ENCODE data around the gene SLC35C1. TPM values are rescaled to one million over a fixed set of nuclear protein-coding genes. Genes with fewer than 3 reads are reported as not detected.

The SLC35C1 gene
- total RNA-seq = 6.4 and 6.9 TPM in 2 replicates
- polyA plus RNA-seq (2012) = 16.9 TPM

- DNase-seq (ENCODE audit: low read depth) = peak; percentile 97
Measured at GRCh38 chr11:45804761-45805304, at the start of gene SLC35C1. Gene SLC35C1, plus strand, starts transcription at chr11:45805149. Its CDS starts 653 bp downstream, at chr11:45805802.

DNA sequence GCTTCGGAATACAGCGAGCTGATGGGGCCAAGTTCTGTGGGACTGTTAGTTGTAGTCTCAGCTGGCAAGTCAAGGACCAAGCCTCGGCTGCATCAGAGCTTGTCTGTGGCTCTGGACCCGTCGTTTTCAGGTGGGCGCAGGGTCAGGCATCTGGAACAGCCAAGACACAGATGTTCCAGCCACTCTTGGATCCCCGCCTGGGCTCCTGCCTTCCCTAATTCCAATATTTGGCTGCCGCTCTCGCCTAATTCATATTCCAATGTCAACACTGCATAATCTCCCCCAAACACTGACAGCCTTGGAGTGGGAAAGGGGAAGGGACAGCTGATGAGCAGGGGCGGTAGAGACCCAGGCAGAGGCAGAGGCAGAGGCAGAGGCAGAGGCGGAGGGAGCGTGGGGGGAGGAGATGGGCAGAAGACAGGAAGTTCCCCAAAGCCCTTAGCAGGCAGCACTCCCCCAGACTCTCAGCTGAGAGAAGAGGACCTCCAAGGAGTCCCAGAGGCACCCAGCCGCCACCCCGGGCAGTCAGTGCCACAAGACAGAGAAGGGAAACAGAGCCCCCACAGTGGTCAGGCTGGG is 49.6 kb upstream of the SLC35C1 start:
- no peak for DNase-seq (ENCODE audit: low read depth)

DNA sequence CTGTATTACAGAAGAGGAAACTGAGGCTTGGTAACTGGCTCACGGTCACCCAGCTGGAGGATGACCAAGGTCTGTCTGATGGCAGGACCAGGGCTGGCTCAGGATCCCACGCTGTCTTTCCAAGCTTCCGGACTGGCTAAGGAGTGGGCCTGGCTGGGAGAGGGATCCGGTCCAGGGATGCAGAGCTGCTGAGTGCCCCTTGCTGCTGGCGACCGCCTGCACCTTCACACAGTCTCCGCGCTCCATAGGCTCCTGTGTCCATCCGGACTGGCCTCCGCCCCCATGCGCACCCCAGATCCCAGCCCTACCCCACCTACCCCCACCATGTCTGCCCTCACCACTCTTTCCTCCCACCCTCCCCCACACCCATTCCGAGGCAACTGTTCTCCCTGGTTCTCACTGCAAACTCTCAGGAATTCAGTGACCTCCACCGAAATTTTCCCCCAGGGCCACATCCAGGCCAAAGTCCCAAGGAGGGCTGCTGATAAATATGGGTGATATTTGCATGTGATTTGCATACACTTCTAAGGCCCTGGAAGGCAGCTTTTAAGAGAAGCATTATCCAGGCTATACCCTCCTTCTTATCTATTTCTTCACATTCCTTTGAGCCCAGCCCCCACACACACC is 48.5 kb upstream of the SLC35C1 start:
- DNase-seq (ENCODE audit: low read depth) = no peak

GRCh38 chr11:45757672-45758071 is 47.3 kb upstream of the SLC35C1 start:
- DNase-seq (ENCODE audit: low read depth) = no peak

GRCh38 chr11:45761659-45762058 is 43.3 kb upstream of the SLC35C1 start:
- no peak for DNase-seq (ENCODE audit: low read depth)

- no peak for DNase-seq (ENCODE audit: low read depth)
Measured at GRCh38 chr11:45765107-45765668, 39.8 kb upstream of the SLC35C1 start.

- no peak for DNase-seq (ENCODE audit: low read depth)
Measured at GRCh38 chr11:45765836-45766235, 39.1 kb upstream of the SLC35C1 start.

DNA sequence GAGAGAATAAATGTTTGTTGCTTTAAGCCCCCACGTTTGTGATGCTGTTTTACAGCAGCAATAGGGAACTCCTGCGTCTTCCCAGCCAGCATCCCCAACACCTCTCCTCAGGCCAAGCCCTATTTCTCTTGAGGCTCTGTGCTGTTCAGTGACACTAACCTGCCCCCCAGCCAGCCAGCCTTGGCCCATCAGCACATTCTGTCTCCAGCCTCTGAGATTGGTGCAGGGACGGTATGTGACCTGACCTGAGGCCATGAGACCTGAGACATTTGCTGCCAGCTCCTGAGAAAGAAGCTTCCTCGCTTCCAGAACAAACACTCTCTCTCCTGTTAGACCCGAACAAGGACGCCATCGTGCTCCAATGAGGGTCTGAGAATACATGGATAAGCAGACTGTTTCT is 38.5 kb upstream of the SLC35C1 start:
- no peak for DNase-seq (ENCODE audit: low read depth)

GRCh38 chr11:45768486-45768885 is 36.5 kb upstream of the SLC35C1 start:
- DNase-seq (ENCODE audit: low read depth) = no peak

DNA sequence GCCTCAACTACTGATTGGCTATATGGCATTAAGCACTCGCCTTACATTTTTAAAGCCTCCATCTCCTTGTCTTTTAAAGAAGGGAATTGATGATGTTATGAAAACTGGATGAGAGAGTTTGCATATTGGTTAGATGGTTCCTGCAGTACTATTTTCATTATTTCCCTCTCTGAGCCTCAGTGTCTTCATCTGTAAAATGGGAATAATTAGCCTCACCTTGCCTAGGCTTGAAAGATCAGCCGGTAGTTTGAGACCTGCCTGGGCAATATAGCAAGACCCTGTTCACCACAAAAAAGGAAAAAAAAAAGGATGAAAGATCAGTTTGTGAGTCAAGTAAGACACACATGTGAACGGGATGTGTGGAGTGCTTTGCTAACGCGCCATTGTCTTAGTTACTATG is 35.0 kb upstream of the SLC35C1 start:
- no peak for DNase-seq (ENCODE audit: low read depth)

DNA sequence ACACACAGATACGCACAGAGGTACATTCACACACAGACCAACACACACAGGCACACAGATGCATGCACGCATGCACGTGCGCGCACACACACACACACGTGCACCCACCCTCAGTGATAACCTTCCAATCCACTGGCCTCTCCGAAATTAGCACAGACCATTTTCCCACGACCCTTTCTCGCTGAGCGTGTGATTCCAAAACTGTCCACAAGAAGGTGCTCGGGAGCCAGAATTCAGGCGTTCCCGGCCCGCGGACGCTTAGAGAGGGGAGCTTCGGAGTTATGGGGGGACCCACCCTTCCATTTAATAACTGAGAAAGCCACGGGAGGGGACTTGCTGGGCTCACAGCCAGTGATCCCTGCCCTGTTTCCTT is 33.8 kb upstream of the SLC35C1 start:
- DNase-seq (ENCODE audit: low read depth) = peak; percentile 77

DNA sequence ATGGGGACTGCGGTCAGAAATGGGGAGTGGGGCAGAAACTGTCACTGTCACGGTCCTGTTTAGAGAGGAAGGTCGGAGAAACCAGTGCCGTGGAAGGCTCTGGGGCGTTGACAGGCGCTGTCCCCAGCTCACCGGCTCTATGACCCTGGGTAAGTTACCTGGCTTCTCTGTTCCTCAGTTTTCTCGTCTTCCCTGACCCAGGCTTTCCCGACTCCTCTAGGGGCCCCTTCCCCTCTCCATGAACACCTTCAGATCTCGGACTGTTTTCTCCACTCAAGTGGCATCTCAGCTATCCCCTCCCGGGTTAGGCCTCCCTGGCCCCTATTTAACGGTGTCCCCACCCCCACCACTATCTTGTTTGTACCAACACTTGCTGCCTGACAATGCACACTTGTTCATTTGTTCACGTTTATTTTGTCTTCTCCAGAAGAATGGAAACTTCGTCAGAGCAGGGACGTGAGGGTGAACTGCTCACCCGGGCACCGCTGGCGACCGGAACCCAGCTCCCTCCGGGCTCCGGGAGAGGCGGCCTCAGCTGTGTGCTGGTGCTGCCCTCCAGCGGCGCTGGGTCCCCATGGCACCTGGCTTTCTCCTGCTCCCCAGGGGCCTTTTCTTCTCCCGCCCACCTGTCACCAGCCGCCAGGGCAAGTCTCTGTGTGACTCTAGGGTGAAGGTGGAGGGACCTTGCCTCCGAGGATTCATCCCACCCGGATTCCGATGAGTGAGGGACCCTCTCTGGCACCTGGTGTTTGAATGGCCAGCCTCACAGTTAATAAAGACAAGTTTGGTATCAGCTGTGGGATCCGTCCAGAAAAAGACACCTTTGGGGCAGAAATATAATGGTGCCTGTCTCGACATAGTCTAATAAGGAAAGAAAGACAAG is 33.1 kb upstream of the SLC35C1 start:
- peak; percentile 75 for DNase-seq (ENCODE audit: low read depth)

DNA sequence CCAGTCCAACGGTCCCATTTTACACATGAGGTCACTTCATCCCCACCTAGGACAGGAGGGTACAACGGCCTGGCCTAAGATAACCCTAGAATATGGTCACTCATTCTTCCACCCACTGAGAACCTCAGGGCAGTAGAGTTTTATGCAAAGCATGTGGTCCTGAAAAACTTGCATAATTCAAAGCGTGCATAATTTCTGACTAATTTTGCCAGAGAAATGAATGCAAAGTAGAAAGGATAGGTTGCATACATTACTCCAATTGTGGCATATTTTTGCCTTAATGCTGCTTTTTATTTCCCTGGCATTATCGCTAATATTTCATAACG is 32.5 kb upstream of the SLC35C1 start:
- DNase-seq (ENCODE audit: low read depth) = no peak

DNA sequence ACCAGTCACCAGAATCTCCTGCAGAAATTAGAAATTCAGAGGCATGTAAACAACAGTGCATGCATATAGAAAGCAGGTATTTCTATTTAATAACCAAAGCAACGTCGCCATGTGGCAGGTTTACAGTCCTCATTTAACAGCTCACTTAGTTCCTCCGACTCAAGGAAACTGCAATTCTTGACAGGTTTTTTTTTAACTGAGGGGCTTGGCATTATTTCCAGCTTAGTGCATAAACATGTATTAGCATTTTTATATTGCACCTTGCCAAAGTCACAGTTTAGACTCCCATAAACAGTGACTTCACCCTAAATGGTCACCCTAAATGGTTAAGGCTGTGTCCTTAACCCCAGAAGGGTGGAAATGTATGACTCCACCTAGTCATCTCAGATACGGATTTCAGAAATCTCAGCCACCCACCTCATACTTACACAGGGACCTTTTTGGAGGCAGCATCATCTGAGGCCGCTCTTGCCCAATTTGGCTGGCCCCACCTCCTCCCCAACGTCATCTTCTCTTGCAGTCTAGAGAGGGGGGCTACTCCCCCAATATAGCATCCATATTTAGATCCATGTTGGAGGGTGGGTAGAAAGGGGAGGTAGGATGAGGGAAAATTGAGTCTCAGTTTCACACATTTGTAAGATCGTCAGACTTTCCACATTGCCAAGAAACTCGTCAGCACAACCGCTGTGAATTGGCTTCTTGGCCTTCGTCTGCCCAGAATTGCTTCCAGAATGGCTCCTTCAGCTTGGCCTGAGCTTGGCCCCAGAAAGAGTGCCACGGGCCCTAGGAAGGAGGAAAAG is 31.8 kb upstream of the SLC35C1 start:
- no peak for DNase-seq (ENCODE audit: low read depth)

GRCh38 chr11:45773786-45774655 is 30.9 kb upstream of the SLC35C1 start:
- no peak for DNase-seq (ENCODE audit: low read depth)

DNA sequence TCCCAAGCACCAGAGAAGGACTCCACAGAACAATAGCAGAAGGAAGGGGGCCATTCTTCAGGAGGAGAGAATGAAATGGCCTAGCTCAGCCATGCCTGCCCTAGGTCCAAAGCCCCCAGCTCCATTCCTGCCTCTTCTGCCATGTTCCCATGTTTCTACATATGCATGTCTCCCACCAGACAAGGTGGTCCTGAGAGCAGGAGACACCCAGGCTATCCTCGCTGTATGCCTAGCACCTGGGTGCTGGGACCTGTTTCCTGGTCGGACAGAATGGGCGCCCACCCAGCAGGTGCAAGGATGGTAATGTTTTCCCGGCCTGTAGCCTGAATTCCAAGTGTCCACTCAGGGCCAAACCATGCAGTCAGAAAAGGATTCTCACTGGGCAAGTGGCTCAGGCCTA is 30.2 kb upstream of the SLC35C1 start:
- DNase-seq (ENCODE audit: low read depth) = no peak

DNA sequence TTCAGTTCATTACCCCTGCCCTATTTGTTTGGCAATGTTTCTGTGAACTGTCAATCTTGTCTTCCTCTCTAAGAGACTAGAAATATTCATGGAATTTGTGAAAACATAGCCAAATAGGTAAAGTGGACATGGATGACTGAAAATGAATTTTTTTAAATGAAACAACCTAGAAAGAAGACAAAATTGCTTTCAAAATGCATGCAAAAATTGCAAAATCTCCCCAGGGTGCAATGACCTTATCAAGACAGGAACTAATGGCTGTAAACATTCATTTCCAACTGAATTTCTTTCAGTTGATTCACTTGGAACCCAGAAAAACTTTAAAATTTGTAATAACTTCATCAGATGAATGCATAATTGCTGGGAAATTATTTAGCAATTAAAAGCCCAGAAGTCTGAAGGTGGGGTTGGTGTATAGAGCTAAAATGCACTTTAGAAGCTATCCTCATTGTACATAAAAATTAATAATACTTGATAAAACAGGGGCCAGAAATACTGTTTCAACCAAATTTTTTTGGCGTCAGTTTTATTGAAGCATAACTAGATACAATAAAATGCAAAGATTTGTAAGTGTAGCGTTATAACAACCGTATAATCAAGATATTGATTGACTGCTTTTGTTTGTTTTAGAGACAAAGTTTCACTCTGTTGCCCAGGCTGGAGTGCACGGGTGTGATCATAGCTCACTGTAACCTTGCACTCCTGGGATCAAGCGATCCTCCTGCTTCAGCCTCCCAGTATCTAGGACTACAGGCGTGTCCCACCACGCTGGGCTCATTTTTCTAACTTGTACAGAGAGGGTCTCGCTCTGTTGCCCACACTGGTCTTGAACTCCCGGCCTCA is 27.6 kb upstream of the SLC35C1 start:
- no peak for DNase-seq (ENCODE audit: low read depth)

DNA sequence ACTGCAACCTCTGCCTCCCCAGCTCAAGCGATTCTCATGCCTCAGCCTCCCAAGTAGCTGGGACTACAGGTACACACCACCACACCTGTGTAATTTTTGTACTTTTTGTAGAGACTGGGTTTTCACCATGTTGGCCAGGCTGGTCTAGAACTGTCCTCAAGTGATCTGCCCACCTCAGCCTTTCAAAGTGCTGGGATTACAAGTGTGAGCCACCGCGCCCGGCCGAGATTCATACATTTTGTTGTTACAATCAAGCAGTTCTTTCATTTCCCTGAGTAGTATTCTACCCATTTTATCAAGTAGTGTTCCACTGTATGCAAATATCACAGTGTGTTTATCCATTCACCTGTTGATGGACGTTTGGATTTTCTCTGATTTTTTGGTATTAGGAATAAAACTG is 26.6 kb upstream of the SLC35C1 start:
- DNase-seq (ENCODE audit: low read depth) = no peak

DNA sequence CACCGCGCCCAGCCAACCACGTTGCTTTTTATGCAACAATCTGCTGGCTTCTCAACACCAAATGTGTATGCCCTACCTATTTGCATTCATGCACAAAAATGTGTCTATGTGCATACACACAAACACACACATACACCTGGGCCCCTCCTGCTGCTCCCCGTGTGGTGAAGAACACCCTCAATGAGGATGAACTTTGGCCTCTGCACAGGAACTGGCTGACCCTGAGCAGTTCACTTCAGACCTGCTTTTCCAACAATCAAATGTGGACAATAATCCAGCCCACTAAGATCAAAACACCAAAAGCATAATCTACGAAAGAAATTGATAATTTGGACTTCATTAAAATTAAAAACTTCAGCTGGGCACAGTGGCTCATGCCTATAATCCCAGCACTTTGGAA is 25.3 kb upstream of the SLC35C1 start:
- no peak for DNase-seq (ENCODE audit: low read depth)

All from myocyte (in vitro differentiated cells).